ENCODE data around the gene SMIM41. TPM values are rescaled to one million over a fixed set of nuclear protein-coding genes. Genes with fewer than 3 reads are reported as not detected.

Gene SMIM41
- total RNA-seq, 1 experiment from 2014 or later: not detected

GRCh38 chr12:52147964-52148463, 68.5 kb downstream of the SMIM41 start:
- DNase-seq: peak; percentile 41 to 58
- H3K79me2 ChIP-seq (ENCODE audit: low read depth): peaks cover 39% of the 10 kb centered on the region
- ChIA-PET POLR2A (ENCODE audit: unreplicated experiment) (interaction anchor here (0.5 to 2.9 kb wide), 38 partner anchors 37 to 931 kb away, joined by 3 to 51 read pairs (median 7); partner anchors contain the start of genes EIF4B, KRT8, KRT80 and SPRYD3), CTCF (interaction anchor here (0.5 to 1.3 kb wide), 5 partner anchors 9 to 726 kb away, joined by 3 to 10 read pairs (median 4); no protein-coding TSS in a partner anchor)
- H3K27me3 ChIP-seq (ENCODE audit: insufficient read depth, low read depth): no peaks in the 10 kb centered on the region
- peak overlapping the region; percentile 100 for H3K27ac ChIP-seq
- H3K4me2 ChIP-seq: peak overlapping the region; percentile 79
- TF ChIP-seq CTCF (conservative IDR thresholded peaks at IDR 0.05): no peak
- TF ChIP-seq EZH2 (IDR thresholded peaks at IDR 0.05; ENCODE audit: low read depth): no peak
- H3K4me3 ChIP-seq: peak overlapping the region; percentile 38; the same call in 1 of the 2 replicates
- H3F3A ChIP-seq (ENCODE audit: insufficient read depth, low read depth): peaks cover 72% of the 10 kb centered on the region
- H3K36me3 ChIP-seq (ENCODE audit: low read depth): peaks cover 5% of the 10 kb centered on the region; the same call in 1 of the 2 replicates
- TSS peak; percentile 57 for BruUV-seq (replicated peaks)
- no peaks in the 10 kb centered on the region for H3K9me3 ChIP-seq (ENCODE audit: insufficient read depth, low read depth)
- peaks cover 76% of the 10 kb centered on the region for H3K4me1 ChIP-seq (replicated peaks; ENCODE audit: insufficient read depth)
- no peak overlapping the region for H2AFZ ChIP-seq
- intact Hi-C loops (cut with micrococcal nuclease; ENCODE audit: unreplicated experiment): loop anchor here (1.0 to 5.0 kb wide), 9 partner anchors 44 to 822 kb away; partner anchors contain the start of gene KRT80
- no peaks in the 10 kb centered on the region for H3K9me2 ChIP-seq (ENCODE audit: insufficient read depth)
- H4K20me1 ChIP-seq (ENCODE audit: insufficient read depth): no peaks in the 10 kb centered on the region

- Histone ChIP-seq H3K79me2 (ENCODE audit: low read depth) (peaks cover 39% of the 10 kb centered on the region), H3K36me3 (ENCODE audit: low read depth) (peaks cover 5% of the 10 kb centered on the region; the same call in 1 of the 2 replicates), H3K4me2 (peak overlapping the region; percentile 79), H3F3A (ENCODE audit: insufficient read depth, low read depth) (peaks cover 76% of the 10 kb centered on the region), H4K20me1 (ENCODE audit: insufficient read depth) (no peaks in the 10 kb centered on the region), H3K4me1 (replicated peaks; ENCODE audit: insufficient read depth) (peaks cover 78% of the 10 kb centered on the region), H3K27me3 (ENCODE audit: insufficient read depth, low read depth) (no peaks in the 10 kb centered on the region), H2AFZ (no peak overlapping the region), H3K9me2 (ENCODE audit: insufficient read depth) (no peaks in the 10 kb centered on the region), H3K9me3 (ENCODE audit: insufficient read depth, low read depth) (no peaks in the 10 kb centered on the region), H3K4me3 (peak overlapping the region; percentile 38; the same call in 1 of the 2 replicates), H3K27ac (peak overlapping the region; percentile 100)
- BruUV-seq (replicated peaks): no TSS peak
- TF ChIP-seq CTCF (conservative IDR thresholded peaks at IDR 0.05): no peak
- no peak for TF ChIP-seq EZH2 (IDR thresholded peaks at IDR 0.05; ENCODE audit: low read depth)
- intact Hi-C loops (cut with micrococcal nuclease; ENCODE audit: unreplicated experiment): loop anchor here (1.0 to 5.0 kb wide), 5 partner anchors 44 to 822 kb away; partner anchors contain the start of gene KRT80
- ChIA-PET CTCF (interaction anchor here (0.5 to 1.3 kb wide), 5 partner anchors 9 to 731 kb away, joined by 3 to 7 read pairs (median 4); no protein-coding TSS in a partner anchor), POLR2A (ENCODE audit: unreplicated experiment) (interaction anchor here (0.5 to 2.9 kb wide), 39 partner anchors 37 to 1120 kb away, joined by 3 to 51 read pairs (median 5); partner anchors contain the start of genes EIF4B, KRT6B, KRT8 and KRT80)
- DNase-seq: peak; percentile 92 to 98
Observed at GRCh38 chr12:52148464-52149181, 69.1 kb downstream of the SMIM41 start.

DNA sequence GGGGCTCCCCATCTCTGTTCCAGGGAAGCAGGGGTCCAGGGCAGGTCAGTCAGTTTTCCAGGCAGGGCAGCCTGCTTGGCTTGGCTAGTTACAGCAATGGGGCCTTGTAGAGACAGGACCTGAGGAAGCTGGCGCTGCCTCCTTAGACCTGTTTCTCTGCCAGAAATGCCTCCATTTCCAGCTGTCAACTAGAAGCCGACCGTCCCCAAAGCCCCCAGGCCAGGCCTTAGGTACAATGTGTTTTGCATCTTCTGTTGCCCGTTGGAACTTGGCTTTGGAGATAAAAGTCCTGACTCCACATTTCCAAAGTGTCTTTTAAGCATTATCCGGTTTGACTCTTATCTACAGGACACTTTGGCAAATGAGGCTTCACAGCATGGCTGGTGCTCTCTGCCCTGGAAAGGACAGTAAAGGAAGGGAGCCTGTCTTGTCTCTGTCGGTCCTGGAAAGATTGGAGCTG, 69.7 kb downstream of the SMIM41 start:
- intact Hi-C loops (cut with micrococcal nuclease; ENCODE audit: unreplicated experiment): loop anchor here (5.0 kb wide), 3 partner anchors 293 to 778 kb away; no protein-coding TSS in a partner anchor
- TSS peak; percentile 3 for BruUV-seq (replicated peaks)
- peaks cover 78% of the 10 kb centered on the region for H3K4me1 ChIP-seq (replicated peaks; ENCODE audit: insufficient read depth)

More for the DNA sequence above, 69.7 kb downstream of the SMIM41 start:
- H4K20me1 ChIP-seq (ENCODE audit: insufficient read depth): no peaks in the 10 kb centered on the region
- no peak overlapping the region for H3K4me3 ChIP-seq
- H3K79me2 ChIP-seq (ENCODE audit: low read depth): peaks cover 35% of the 10 kb centered on the region
- no peaks in the 10 kb centered on the region for H3K27me3 ChIP-seq (ENCODE audit: insufficient read depth, low read depth)
- peaks cover 5% of the 10 kb centered on the region; the same call in 1 of the 2 replicates for H3K36me3 ChIP-seq (ENCODE audit: low read depth)
- TF ChIP-seq EZH2 (IDR thresholded peaks at IDR 0.05; ENCODE audit: low read depth) (no peak), CTCF (conservative IDR thresholded peaks at IDR 0.05) (no peak)
- ChIA-PET POLR2A (ENCODE audit: unreplicated experiment) (interaction anchor here (0.5 to 2.9 kb wide), 18 partner anchors 41 to 1121 kb away, joined by 3 to 51 read pairs (median 8); partner anchors contain the start of genes KRT8 and KRT80), CTCF (interaction anchor here (0.6 to 1.3 kb wide), 3 partner anchors 8 to 730 kb away, joined by 4 to 7 read pairs (median 4); no protein-coding TSS in a partner anchor)
- H3K9me2 ChIP-seq (ENCODE audit: insufficient read depth): no peaks in the 10 kb centered on the region
- H3K9me3 ChIP-seq (ENCODE audit: insufficient read depth, low read depth): no peaks in the 10 kb centered on the region
- H3F3A ChIP-seq (ENCODE audit: insufficient read depth, low read depth): peaks cover 77% of the 10 kb centered on the region
- DNase-seq: peak in 1 of 2 experiments; percentile 32
- H3K27ac ChIP-seq: peak overlapping the region; percentile 100
- no peak overlapping the region for H2AFZ ChIP-seq
- peak overlapping the region; percentile 79 for H3K4me2 ChIP-seq
